ENCODE measurements around the gene ETV6.

DNA sequence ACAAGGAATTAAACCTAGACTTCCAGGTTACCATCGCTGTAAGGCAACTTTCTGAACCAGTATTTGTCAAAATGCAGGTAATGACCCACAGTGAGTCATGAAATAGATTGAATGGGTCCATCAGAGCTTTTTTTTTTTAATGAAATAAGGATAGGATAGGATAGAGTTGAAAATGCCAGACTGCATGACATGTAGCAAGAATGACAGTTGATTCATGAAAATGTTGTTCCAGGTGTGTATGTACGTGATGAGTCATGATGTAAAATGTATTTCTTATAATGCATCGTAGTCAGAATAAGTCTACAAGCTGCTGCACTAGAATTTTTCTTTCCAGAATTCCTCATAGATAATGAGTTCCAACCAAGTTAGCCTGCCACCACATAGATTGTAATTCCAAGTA is 236.9 kb downstream of the ETV6 start:
- TF ChIP-seq TAF1 (IDR thresholded peaks at IDR 0.05; ENCODE audit: low read depth, low read length), result no peak
- TF ChIP-seq, protein P1, sequence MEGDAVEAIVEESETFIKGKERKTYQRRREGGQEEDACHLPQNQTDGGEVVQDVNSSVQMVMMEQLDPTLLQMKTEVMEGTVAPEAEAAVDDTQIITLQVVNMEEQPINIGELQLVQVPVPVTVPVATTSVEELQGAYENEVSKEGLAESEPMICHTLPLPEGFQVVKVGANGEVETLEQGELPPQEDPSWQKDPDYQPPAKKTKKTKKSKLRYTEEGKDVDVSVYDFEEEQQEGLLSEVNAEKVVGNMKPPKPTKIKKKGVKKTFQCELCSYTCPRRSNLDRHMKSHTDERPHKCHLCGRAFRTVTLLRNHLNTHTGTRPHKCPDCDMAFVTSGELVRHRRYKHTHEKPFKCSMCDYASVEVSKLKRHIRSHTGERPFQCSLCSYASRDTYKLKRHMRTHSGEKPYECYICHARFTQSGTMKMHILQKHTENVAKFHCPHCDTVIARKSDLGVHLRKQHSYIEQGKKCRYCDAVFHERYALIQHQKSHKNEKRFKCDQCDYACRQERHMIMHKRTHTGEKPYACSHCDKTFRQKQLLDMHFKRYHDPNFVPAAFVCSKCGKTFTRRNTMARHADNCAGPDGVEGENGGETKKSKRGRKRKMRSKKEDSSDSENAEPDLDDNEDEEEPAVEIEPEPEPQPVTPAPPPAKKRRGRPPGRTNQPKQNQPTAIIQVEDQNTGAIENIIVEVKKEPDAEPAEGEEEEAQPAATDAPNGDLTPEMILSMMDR (IDR thresholded peaks at IDR 0.05; ENCODE audit: control extremely low read depth in 1 of 3, insufficient read depth in 1 of 3, low read depth in 1 of 3, low read length in 3 of 3), result no peak

Data from H1 (cell line).